Astrocyte (in vitro differentiated cells and primary cell): ENCODE data around the gene CBARP.

Source experiments
- EZH2 ChIP-seq: IDR thresholded peaks from 2 replicates; pipeline ENCODE4 v1.6.1; 2012; ENCODE audit warnings: mild to moderate bottlenecking, low read length, inconsistent platforms; ENCODE audit not compliant: insufficient read depth
- TF ChIP-seq, protein P1 (sequence below): IDR thresholded peaks from 2 replicates; pipeline ENCODE4 v1.5.1; 2011; ENCODE audit warnings: low read depth, mild to moderate bottlenecking, inconsistent platforms, low read length, moderate library complexity; ENCODE audit not compliant: insufficient read depth

DNA sequence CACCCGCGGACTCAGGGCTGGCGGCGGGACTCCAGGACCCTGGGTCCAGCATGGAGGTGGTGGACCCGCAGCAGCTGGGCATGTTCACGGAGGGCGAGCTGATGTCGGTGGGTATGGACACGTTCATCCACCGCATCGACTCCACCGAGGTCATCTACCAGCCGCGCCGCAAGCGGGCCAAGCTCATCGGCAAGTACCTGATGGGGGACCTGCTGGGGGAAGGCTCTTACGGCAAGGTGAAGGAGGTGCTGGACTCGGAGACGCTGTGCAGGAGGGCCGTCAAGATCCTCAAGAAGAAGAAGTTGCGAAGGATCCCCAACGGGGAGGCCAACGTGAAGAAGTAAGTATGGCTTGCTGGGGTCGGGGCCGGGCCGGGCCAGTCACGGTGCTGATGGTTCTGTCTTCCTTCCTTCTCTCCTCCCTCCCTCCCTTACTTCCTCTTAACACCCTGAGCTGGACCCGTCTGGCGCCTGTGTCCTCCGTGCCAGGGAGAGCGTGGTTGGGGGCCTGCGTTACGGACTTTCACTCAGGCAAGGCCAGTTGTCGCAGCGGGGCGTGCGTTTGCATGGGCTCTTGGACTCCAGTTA is 30.8 kb downstream of the CBARP start:
- TF ChIP-seq, protein P1, sequence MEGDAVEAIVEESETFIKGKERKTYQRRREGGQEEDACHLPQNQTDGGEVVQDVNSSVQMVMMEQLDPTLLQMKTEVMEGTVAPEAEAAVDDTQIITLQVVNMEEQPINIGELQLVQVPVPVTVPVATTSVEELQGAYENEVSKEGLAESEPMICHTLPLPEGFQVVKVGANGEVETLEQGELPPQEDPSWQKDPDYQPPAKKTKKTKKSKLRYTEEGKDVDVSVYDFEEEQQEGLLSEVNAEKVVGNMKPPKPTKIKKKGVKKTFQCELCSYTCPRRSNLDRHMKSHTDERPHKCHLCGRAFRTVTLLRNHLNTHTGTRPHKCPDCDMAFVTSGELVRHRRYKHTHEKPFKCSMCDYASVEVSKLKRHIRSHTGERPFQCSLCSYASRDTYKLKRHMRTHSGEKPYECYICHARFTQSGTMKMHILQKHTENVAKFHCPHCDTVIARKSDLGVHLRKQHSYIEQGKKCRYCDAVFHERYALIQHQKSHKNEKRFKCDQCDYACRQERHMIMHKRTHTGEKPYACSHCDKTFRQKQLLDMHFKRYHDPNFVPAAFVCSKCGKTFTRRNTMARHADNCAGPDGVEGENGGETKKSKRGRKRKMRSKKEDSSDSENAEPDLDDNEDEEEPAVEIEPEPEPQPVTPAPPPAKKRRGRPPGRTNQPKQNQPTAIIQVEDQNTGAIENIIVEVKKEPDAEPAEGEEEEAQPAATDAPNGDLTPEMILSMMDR = no peak
- TF ChIP-seq EZH2 = no peak
